ENCODE data around the gene OAS1.

Gene OAS1

GRCh38 chr12:112967858-112968257 is 61.1 kb downstream of the OAS1 start:
- no peak for DNase-seq

All from NCI-H1092 treated with DMSO at 0.1 percent for 48 hours (cell line).